SK-N-SH treated with all-trans-retinoic acid at 6 μM for 48 hours (cell line): ENCODE results near the gene CACNA1I.

Experiments
- ARNTL ChIP-seq: fragments of 450-650 bp; formaldehyde crosslinking; IDR thresholded peaks from 2 replicates; pipeline ENCODE4 v1.5.0; 2020; ENCODE audit warnings: low read depth, mild to moderate bottlenecking, moderate library complexity, borderline replicate concordance
- CSDC2 ChIP-seq: fragments of 250-450 bp; sonication (Bioruptor Pico); IDR thresholded peaks from 2 replicates; pipeline ENCODE4 v1.5.0; 2020; ENCODE audit warnings: mild to moderate bottlenecking, moderate library complexity
- ESRRG ChIP-seq: fragments of 250-450 bp; sonication (Bioruptor Pico); IDR thresholded peaks from 2 replicates; pipeline ENCODE4 v1.6.1; 2021; ENCODE audit warnings: mild to moderate bottlenecking
- GLIS3 ChIP-seq: fragments of 250-450 bp; sonication (Bioruptor Pico); IDR thresholded peaks from 2 replicates; pipeline ENCODE4 v1.5.0; 2020; ENCODE audit warnings: mild to moderate bottlenecking, moderate library complexity
- ISL1 ChIP-seq: fragments of 250-450 bp; sonication (Bioruptor Pico); IDR thresholded peaks from 2 replicates; pipeline ENCODE4 v2.1.2; 2022; ENCODE audit warnings: mild to moderate bottlenecking, moderate library complexity
- OSR1 ChIP-seq: fragments of 250-450 bp; sonication (Bioruptor Pico); IDR thresholded peaks from 2 replicates; pipeline ENCODE4 v1.8.0; 2022; ENCODE audit warnings: moderate library complexity, mild to moderate bottlenecking, inconsistent platforms
- POU6F1 ChIP-seq: fragments of 250-450 bp; sonication (Bioruptor Pico); IDR thresholded peaks from 2 replicates; pipeline ENCODE4 v1.8.0; 2021; ENCODE audit warnings: low read depth, mild to moderate bottlenecking, moderate library complexity, borderline replicate concordance
- SNAI2 ChIP-seq: fragments of 250-450 bp; sonication (Bioruptor Pico); IDR thresholded peaks from 2 replicates; pipeline ENCODE4 v1.5.0; 2020; ENCODE audit warnings: mild to moderate bottlenecking, moderate library complexity
- TCF4 ChIP-seq: fragments of 250-450 bp; sonication (Bioruptor Pico); IDR thresholded peaks from 2 replicates; pipeline ENCODE4 v1.8.0; 2021; ENCODE audit warnings: mild to moderate bottlenecking, moderate library complexity, borderline replicate concordance
- ZC3H10 ChIP-seq: fragments of 250-450 bp; sonication (Bioruptor Pico); IDR thresholded peaks from 2 replicates; pipeline ENCODE4 v1.5.1; 2021; ENCODE audit warnings: mild to moderate bottlenecking, moderate library complexity
- ZFP3 ChIP-seq: fragments of 250-450 bp; sonication (Bioruptor Pico); IDR thresholded peaks from 2 replicates; pipeline ENCODE4 v1.5.0; 2020; ENCODE audit warnings: mild to moderate bottlenecking, moderate library complexity
- ZNF8 ChIP-seq: fragments of 450-650 bp; formaldehyde crosslinking; IDR thresholded peaks from 2 replicates; pipeline ENCODE4 v1.5.0; 2020; ENCODE audit warnings: mild to moderate bottlenecking, moderate library complexity
- TF ChIP-seq, protein P1 (sequence below): fragments of 250-450 bp; sonication (Bioruptor Pico); IDR thresholded peaks from 2 replicates; pipeline ENCODE4 v1.5.0; 2020; ENCODE audit warnings: mild to moderate bottlenecking, moderate library complexity

DNA sequence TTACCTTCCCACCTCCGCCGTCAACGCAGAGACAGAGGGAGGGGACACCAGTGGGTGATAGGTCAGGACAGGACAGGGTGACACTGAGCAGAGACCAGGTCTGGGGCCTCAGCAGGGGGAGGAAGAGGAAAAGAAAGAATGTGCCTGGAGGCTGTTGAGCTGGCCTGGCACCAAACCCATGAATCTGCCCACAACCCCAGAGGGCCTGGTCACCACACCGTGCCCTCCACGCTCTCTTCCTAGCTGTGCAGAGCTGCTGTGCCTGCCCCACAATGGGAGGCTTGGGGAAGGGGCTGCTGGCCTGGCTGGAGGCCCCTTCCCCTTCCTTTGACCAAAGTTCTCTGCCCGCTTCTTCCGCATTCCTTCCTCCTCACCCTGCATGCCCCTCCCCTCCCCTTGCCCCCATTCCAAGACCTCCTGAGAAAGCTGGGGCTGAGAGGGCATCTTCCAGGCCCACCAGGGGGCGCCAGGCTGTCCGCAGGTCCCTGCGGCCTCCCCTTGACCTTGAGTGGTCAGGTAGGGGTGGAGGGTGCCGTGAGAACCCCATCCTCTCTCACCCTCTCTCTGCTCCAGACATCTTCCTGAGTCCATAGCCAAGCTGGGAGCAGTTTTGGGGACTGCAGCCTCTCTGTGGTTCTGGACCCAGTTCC is 11.0 kb upstream of the CACNA1I start:
- no peak for TF ChIP-seq ARNTL (CRISPR knock-in tag)
- no peak for TF ChIP-seq ZNF8
- no peak for TF ChIP-seq POU6F1
- no peak for TF ChIP-seq GLIS3 (CRISPR knock-in tag)
- TF ChIP-seq ZFP3 (CRISPR knock-in tag): no peak
- TF ChIP-seq ESRRG (CRISPR knock-in tag): no peak
- no peak for TF ChIP-seq ZC3H10 (CRISPR knock-in tag)
- TF ChIP-seq, protein P1, sequence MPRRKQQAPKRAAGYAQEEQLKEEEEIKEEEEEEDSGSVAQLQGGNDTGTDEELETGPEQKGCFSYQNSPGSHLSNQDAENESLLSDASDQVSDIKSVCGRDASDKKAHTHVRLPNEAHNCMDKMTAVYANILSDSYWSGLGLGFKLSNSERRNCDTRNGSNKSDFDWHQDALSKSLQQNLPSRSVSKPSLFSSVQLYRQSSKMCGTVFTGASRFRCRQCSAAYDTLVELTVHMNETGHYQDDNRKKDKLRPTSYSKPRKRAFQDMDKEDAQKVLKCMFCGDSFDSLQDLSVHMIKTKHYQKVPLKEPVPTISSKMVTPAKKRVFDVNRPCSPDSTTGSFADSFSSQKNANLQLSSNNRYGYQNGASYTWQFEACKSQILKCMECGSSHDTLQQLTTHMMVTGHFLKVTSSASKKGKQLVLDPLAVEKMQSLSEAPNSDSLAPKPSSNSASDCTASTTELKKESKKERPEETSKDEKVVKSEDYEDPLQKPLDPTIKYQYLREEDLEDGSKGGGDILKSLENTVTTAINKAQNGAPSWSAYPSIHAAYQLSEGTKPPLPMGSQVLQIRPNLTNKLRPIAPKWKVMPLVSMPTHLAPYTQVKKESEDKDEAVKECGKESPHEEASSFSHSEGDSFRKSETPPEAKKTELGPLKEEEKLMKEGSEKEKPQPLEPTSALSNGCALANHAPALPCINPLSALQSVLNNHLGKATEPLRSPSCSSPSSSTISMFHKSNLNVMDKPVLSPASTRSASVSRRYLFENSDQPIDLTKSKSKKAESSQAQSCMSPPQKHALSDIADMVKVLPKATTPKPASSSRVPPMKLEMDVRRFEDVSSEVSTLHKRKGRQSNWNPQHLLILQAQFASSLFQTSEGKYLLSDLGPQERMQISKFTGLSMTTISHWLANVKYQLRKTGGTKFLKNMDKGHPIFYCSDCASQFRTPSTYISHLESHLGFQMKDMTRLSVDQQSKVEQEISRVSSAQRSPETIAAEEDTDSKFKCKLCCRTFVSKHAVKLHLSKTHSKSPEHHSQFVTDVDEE (CRISPR knock-in tag): no peak
- TF ChIP-seq OSR1 (CRISPR knock-in tag): no peak
- TF ChIP-seq CSDC2 (CRISPR knock-in tag): no peak
- TF ChIP-seq SNAI2 (CRISPR knock-in tag): no peak
- no peak for TF ChIP-seq TCF4
- TF ChIP-seq ISL1 (CRISPR knock-in tag): no peak
